ENCODE measurements around the gene CSK. TPM values are rescaled to one million over a fixed set of nuclear protein-coding genes. Genes with fewer than 3 reads are reported as not detected.

CSK gene
- total and polyA plus RNA-seq, 4 donors = 21.8 to 55.2 (median 32.3) TPM

- Histone ChIP-seq H3K4me3 (ENCODE audit: low read length in 2 of 2) (no peak overlapping the region), H3K27ac (ENCODE audit: low read depth in 1 of 2, low read length in 2 of 2) (no peak overlapping the region), H3K9me3 (ENCODE audit: control insufficient read depth, low read length) (no peaks in the 10 kb centered on the region), H3K27me3 (ENCODE audit: control insufficient read depth in 1 of 2, insufficient read depth in 2 of 2, low read length in 1 of 2) (no peaks in the 10 kb centered on the region), H3K4me1 (ENCODE audit: control insufficient read depth in 1 of 2, insufficient read depth in 2 of 2, low read length in 2 of 2) (no peaks in the 10 kb centered on the region), H3K36me3 (ENCODE audit: control insufficient read depth in 1 of 2, insufficient read depth in 2 of 2, low read length in 1 of 2) (no peaks in the 10 kb centered on the region)
- no peak for ATAC-seq (ENCODE audit: low FRiP score)
- WGBS, 2 donors = 60 to 62% methylated on average over 5 of the region's 5 CpGs
- intact Hi-C loops (cut with DNase I) = no loop called here
- DNase-seq = no peak
Observed at GRCh38 chr15:74827614-74828013, 45.7 kb downstream of the CSK start.

GRCh38 chr15:74828835-74829234, 47.0 kb downstream of the CSK start:
- no peaks in the 10 kb centered on the region for H3K36me3 ChIP-seq (ENCODE audit: control insufficient read depth in 1 of 2, insufficient read depth in 2 of 2, low read length in 1 of 2)
- no peak for ATAC-seq (ENCODE audit: low FRiP score)
- H3K9me3 ChIP-seq (ENCODE audit: control insufficient read depth, low read length) = no peaks in the 10 kb centered on the region
- DNase-seq = no peak
- H3K27me3 ChIP-seq (ENCODE audit: control insufficient read depth in 1 of 2, insufficient read depth in 2 of 2, low read length in 1 of 2) = no peaks in the 10 kb centered on the region
- no peak overlapping the region for H3K27ac ChIP-seq (ENCODE audit: low read depth in 1 of 2, low read length in 2 of 2)
- intact Hi-C loops (cut with DNase I) = no loop called here
- H3K4me1 ChIP-seq (ENCODE audit: control insufficient read depth in 1 of 2, insufficient read depth in 2 of 2, low read length in 2 of 2) = no peaks in the 10 kb centered on the region
- WGBS, 2 donors = 67 to 70% methylated on average over 6 of the region's 6 CpGs
- H3K4me3 ChIP-seq (ENCODE audit: low read length in 2 of 2) = no peak overlapping the region

- no peaks in the 10 kb centered on the region for H3K36me3 ChIP-seq (ENCODE audit: control insufficient read depth in 1 of 2, insufficient read depth in 2 of 2, low read length in 1 of 2)
- H3K27ac ChIP-seq (ENCODE audit: low read depth in 1 of 2, low read length in 2 of 2) = no peak overlapping the region
- H3K4me3 ChIP-seq (ENCODE audit: low read length in 2 of 2) = no peak overlapping the region
- no peaks in the 10 kb centered on the region for H3K9me3 ChIP-seq (ENCODE audit: control insufficient read depth, low read length)
- WGBS, 2 donors = 62 to 63% methylated on average over 3 of the region's 3 CpGs
- DNase-seq (no peak), ATAC-seq (ENCODE audit: low FRiP score) (no peak)
- intact Hi-C loops (cut with DNase I) = no loop called here
- H3K27me3 ChIP-seq (ENCODE audit: control insufficient read depth in 1 of 2, insufficient read depth in 2 of 2, low read length in 1 of 2) = no peaks in the 10 kb centered on the region
- no peaks in the 10 kb centered on the region for H3K4me1 ChIP-seq (ENCODE audit: control insufficient read depth in 1 of 2, insufficient read depth in 2 of 2, low read length in 2 of 2)
Observed at GRCh38 chr15:74829486-74829885, 47.6 kb downstream of the CSK start.

GRCh38 chr15:74829991-74830390, 48.1 kb downstream of the CSK start:
- Histone ChIP-seq H3K36me3 (ENCODE audit: control insufficient read depth in 1 of 2, insufficient read depth in 2 of 2, low read length in 1 of 2) (no peaks in the 10 kb centered on the region), H3K27me3 (ENCODE audit: control insufficient read depth in 1 of 2, insufficient read depth in 2 of 2, low read length in 1 of 2) (no peaks in the 10 kb centered on the region), H3K27ac (ENCODE audit: low read depth in 1 of 2, low read length in 2 of 2) (no peak overlapping the region), H3K9me3 (ENCODE audit: control insufficient read depth, low read length) (no peaks in the 10 kb centered on the region), H3K4me1 (ENCODE audit: control insufficient read depth in 1 of 2, insufficient read depth in 2 of 2, low read length in 2 of 2) (no peaks in the 10 kb centered on the region), H3K4me3 (ENCODE audit: low read length in 2 of 2) (no peak overlapping the region)
- ATAC-seq (ENCODE audit: low FRiP score) = no peak
- DNase-seq = no peak
- intact Hi-C loops (cut with DNase I) = no loop called here
- WGBS, 2 donors = 53 to 63% methylated on average over 5 to 6 of the region's 6 CpGs

- Histone ChIP-seq H3K4me1 (ENCODE audit: control insufficient read depth in 1 of 2, insufficient read depth in 2 of 2, low read length in 2 of 2) (no peaks in the 10 kb centered on the region), H3K36me3 (ENCODE audit: control insufficient read depth in 1 of 2, insufficient read depth in 2 of 2, low read length in 1 of 2) (no peaks in the 10 kb centered on the region), H3K27ac (ENCODE audit: low read depth in 1 of 2, low read length in 2 of 2) (no peak overlapping the region), H3K27me3 (ENCODE audit: control insufficient read depth in 1 of 2, insufficient read depth in 2 of 2, low read length in 1 of 2) (no peaks in the 10 kb centered on the region), H3K9me3 (ENCODE audit: control insufficient read depth, low read length) (no peaks in the 10 kb centered on the region), H3K4me3 (ENCODE audit: low read length in 2 of 2) (no peak overlapping the region)
- ATAC-seq (ENCODE audit: low FRiP score) = no peak
- intact Hi-C loops (cut with DNase I) = no loop called here
- no peak for DNase-seq
- 5 to 22% methylated on average over 5 of the region's 5 CpGs for WGBS, 2 donors
Observed at GRCh38 chr15:74830868-74831267, 49.0 kb downstream of the CSK start.

- Histone ChIP-seq H3K27ac (ENCODE audit: low read depth in 1 of 2, low read length in 2 of 2) (no peak overlapping the region), H3K9me3 (ENCODE audit: control insufficient read depth, low read length) (no peaks in the 10 kb centered on the region), H3K36me3 (ENCODE audit: control insufficient read depth in 1 of 2, insufficient read depth in 2 of 2, low read length in 1 of 2) (no peaks in the 10 kb centered on the region), H3K27me3 (ENCODE audit: control insufficient read depth in 1 of 2, insufficient read depth in 2 of 2, low read length in 1 of 2) (no peaks in the 10 kb centered on the region), H3K4me1 (ENCODE audit: control insufficient read depth in 1 of 2, insufficient read depth in 2 of 2, low read length in 2 of 2) (no peaks in the 10 kb centered on the region), H3K4me3 (ENCODE audit: low read length in 2 of 2) (no peak overlapping the region)
- 61 to 67% methylated on average over 15 of the region's 15 CpGs for WGBS, 2 donors
- intact Hi-C loops (cut with DNase I) = no loop called here
- DNase-seq (no peak), ATAC-seq (ENCODE audit: low FRiP score) (no peak)
Observed at GRCh38 chr15:74831813-74832495, 50.1 kb downstream of the CSK start.

- no peak overlapping the region for H3K27ac ChIP-seq (ENCODE audit: low read depth in 1 of 2, low read length in 2 of 2)
- 67 to 73% methylated on average over 4 of the region's 4 CpGs for WGBS, 2 donors
- DNase-seq (no peak), ATAC-seq (ENCODE audit: low FRiP score) (no peak)
- intact Hi-C loops (cut with DNase I) = no loop called here
- no peaks in the 10 kb centered on the region for H3K27me3 ChIP-seq (ENCODE audit: control insufficient read depth in 1 of 2, insufficient read depth in 2 of 2, low read length in 1 of 2)
- H3K9me3 ChIP-seq (ENCODE audit: control insufficient read depth, low read length) = no peaks in the 10 kb centered on the region
- no peak overlapping the region for H3K4me3 ChIP-seq (ENCODE audit: low read length in 2 of 2)
- no peaks in the 10 kb centered on the region for H3K4me1 ChIP-seq (ENCODE audit: control insufficient read depth in 1 of 2, insufficient read depth in 2 of 2, low read length in 2 of 2)
- H3K36me3 ChIP-seq (ENCODE audit: control insufficient read depth in 1 of 2, insufficient read depth in 2 of 2, low read length in 1 of 2) = no peaks in the 10 kb centered on the region
Observed at GRCh38 chr15:74832826-74833225, 50.9 kb downstream of the CSK start.

GRCh38 chr15:74833376-74834107, 51.7 kb downstream of the CSK start:
- H3K4me3 ChIP-seq (ENCODE audit: low read length in 2 of 2) = no peak overlapping the region
- H3K4me1 ChIP-seq (ENCODE audit: control insufficient read depth in 1 of 2, insufficient read depth in 2 of 2, low read length in 2 of 2) = no peaks in the 10 kb centered on the region
- WGBS, 2 donors = 70 to 71% methylated on average over 12 of the region's 12 CpGs
- DNase-seq = no peak
- H3K36me3 ChIP-seq (ENCODE audit: control insufficient read depth in 1 of 2, insufficient read depth in 2 of 2, low read length in 1 of 2) = no peaks in the 10 kb centered on the region
- H3K9me3 ChIP-seq (ENCODE audit: control insufficient read depth, low read length) = no peaks in the 10 kb centered on the region
- no peak for ATAC-seq (ENCODE audit: low FRiP score)
- intact Hi-C loops (cut with DNase I) = no loop called here
- H3K27ac ChIP-seq (ENCODE audit: low read depth in 1 of 2, low read length in 2 of 2) = no peak overlapping the region
- no peaks in the 10 kb centered on the region for H3K27me3 ChIP-seq (ENCODE audit: control insufficient read depth in 1 of 2, insufficient read depth in 2 of 2, low read length in 1 of 2)

GRCh38 chr15:74835312-74835823, 53.5 kb downstream of the CSK start:
- no peaks in the 10 kb centered on the region for H3K36me3 ChIP-seq (ENCODE audit: control insufficient read depth in 1 of 2, insufficient read depth in 2 of 2, low read length in 1 of 2)
- intact Hi-C loops (cut with DNase I) = loop anchor here in 1 of 2 donors (5.0 kb wide), 1 partner anchor 58 kb away; no protein-coding TSS in a partner anchor
- H3K9me3 ChIP-seq (ENCODE audit: control insufficient read depth, low read length) = no peaks in the 10 kb centered on the region
- H3K27me3 ChIP-seq (ENCODE audit: control insufficient read depth in 1 of 2, insufficient read depth in 2 of 2, low read length in 1 of 2) = no peaks in the 10 kb centered on the region
- H3K4me3 ChIP-seq (ENCODE audit: low read length in 2 of 2) = no peak overlapping the region
- DNase-seq = peak; percentile 67 to 84
- ATAC-seq (ENCODE audit: low FRiP score) = no peak
- H3K27ac ChIP-seq (ENCODE audit: low read depth in 1 of 2, low read length in 2 of 2) = no peak overlapping the region
- no peaks in the 10 kb centered on the region for H3K4me1 ChIP-seq (ENCODE audit: control insufficient read depth in 1 of 2, insufficient read depth in 2 of 2, low read length in 2 of 2)
- WGBS, 2 donors = 44 to 46% methylated on average over 5 of the region's 5 CpGs

Data from aorta (tissue), 5 donors.